Measurements from ENCODE around the gene CPS1. TPM values are rescaled to one million over a fixed set of nuclear protein-coding genes. Genes with fewer than 3 reads are reported as not detected.

CPS1 gene
- total RNA-seq, 2 donors from 2014 or later, result 2.9 to 4.9 TPM

DNA sequence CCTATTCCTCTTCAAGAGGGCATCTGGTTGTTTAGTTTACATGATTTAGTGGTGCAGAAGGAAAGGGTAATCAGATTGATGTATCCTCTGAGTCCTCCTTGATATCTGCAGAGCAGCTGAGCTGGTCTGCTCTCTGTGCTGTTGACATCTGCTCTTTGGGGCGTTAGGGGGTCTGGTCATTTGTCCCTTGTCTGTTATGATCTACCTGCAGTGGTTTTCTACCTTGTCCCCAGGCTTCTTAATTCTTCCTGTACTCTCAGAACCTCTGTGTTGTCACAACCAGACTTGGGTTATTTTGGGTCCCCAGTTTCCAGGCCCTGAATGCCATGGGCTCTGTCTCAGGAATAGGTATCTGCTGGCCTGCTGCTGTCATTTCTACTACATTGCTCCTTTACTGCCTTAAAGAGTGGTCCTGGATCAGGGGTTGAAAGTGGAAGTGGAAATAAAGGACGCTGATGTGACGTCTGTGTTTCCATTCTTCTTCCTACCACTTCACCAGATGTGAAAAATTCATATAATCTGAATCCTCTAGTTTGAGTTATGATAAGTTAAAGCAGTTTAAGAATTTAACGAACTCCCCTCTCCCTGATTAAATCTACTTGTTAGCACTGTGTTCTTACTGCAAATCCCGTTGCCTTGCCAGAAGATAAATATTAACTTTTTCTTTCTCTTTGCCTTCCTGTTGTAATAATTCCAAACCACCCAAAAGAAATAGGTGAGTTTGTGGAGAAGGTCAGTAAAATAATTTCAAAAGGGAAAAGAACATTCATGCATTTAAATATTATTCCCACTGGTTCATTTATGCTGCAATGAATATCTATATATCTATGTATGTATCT lies 16.6 kb upstream of the CPS1 start:
- peak; percentile 33 for ATAC-seq
- Histone ChIP-seq H3K4me3 (no peak overlapping the region), H3K4me1 (peaks cover 42% of the 10 kb centered on the region), H3K27ac (peak overlapping the region; percentile 54 to 68 (median 58)), H3K36me3 (replicated peaks in 1 of 2; ENCODE audit: insufficient read depth in 1 of 2, low read depth in 2 of 2) (no peaks in the 10 kb centered on the region), H3K27me3 (no peaks in the 10 kb centered on the region), H3K9me3 (no peaks in the 10 kb centered on the region)
- no peak for DNase-seq
- intact Hi-C loops (cut with DNase I), result no loop called here
- WGBS, 2 donors, result 24 to 25% methylated on average over 5 of the region's 5 CpGs
- TF ChIP-seq, protein P1, sequence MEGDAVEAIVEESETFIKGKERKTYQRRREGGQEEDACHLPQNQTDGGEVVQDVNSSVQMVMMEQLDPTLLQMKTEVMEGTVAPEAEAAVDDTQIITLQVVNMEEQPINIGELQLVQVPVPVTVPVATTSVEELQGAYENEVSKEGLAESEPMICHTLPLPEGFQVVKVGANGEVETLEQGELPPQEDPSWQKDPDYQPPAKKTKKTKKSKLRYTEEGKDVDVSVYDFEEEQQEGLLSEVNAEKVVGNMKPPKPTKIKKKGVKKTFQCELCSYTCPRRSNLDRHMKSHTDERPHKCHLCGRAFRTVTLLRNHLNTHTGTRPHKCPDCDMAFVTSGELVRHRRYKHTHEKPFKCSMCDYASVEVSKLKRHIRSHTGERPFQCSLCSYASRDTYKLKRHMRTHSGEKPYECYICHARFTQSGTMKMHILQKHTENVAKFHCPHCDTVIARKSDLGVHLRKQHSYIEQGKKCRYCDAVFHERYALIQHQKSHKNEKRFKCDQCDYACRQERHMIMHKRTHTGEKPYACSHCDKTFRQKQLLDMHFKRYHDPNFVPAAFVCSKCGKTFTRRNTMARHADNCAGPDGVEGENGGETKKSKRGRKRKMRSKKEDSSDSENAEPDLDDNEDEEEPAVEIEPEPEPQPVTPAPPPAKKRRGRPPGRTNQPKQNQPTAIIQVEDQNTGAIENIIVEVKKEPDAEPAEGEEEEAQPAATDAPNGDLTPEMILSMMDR (IDR thresholded peaks at IDR 0.05), result no peak
- TF ChIP-seq POLR2A (IDR thresholded peaks at IDR 0.05), result no peak

DNA sequence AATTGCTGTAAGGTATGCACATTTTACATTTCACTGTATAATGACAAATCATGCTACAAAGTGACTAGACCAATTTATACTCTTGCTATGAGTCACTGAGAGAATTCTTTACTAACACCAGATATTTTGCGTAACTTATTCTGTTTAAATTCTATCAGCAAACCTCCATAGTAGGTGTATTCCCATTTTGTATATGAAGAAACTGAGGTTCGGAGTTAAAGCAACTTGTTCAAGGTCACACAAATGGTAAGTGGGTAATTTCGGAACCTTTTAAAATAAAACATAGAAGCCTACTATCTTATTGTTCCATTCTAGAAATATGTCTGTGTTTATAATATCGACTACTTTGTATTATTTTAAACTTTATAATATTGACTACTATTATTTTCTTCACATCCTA lies 15.9 kb upstream of the CPS1 start:
- intact Hi-C loops (cut with DNase I), result no loop called here
- TF ChIP-seq, protein P1 (IDR thresholded peaks at IDR 0.05), result no peak
- TF ChIP-seq POLR2A (IDR thresholded peaks at IDR 0.05), result no peak
- H3K4me1 ChIP-seq, result peaks cover 42% of the 10 kb centered on the region
- H3K27ac ChIP-seq, result peak overlapping the region in 2 of 4 donors; percentile 61 to 68
- WGBS, 2 donors, result 90% methylated on average over 4 of the region's 4 CpGs
- no peaks in the 10 kb centered on the region for H3K27me3 ChIP-seq
- H3K4me3 ChIP-seq, result no peak overlapping the region
- H3K36me3 ChIP-seq (replicated peaks in 1 of 2; ENCODE audit: insufficient read depth in 1 of 2, low read depth in 2 of 2), result no peaks in the 10 kb centered on the region
- H3K9me3 ChIP-seq, result no peaks in the 10 kb centered on the region
- DNase-seq (no peak), ATAC-seq (no peak)

DNA sequence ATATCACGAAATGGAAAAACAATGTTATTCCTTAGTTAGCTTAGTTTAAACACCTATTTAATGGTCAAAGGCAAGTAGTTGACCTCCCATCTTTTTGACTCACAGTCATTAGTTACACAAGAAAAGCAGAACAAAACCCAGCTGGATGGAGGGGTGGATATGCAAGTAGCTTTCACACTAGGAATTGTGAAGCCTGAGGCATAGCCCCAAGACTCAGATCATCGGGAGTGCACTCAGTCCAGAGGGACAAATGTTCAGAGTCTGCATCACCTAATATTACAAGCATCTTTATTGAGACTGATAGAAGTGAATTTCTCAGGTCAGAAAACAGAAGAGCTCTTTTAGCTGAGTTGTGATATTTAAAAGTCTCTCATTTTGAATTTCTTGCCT lies 15.5 kb upstream of the CPS1 start:
- H3K4me1 ChIP-seq, result peaks cover 42% of the 10 kb centered on the region
- H3K4me3 ChIP-seq, result no peak overlapping the region
- ATAC-seq (no peak), DNase-seq (no peak)
- TF ChIP-seq POLR2A (IDR thresholded peaks at IDR 0.05), result no peak
- TF ChIP-seq, protein P1 (IDR thresholded peaks at IDR 0.05), result no peak
- intact Hi-C loops (cut with DNase I), result no loop called here
- WGBS, 2 donors, result 65 to 78% methylated on average over 2 of the region's 2 CpGs
- H3K27ac ChIP-seq, result peak overlapping the region in 3 of 4 donors; percentile 6 to 68 (median 15)
- no peaks in the 10 kb centered on the region for H3K36me3 ChIP-seq (replicated peaks in 1 of 2; ENCODE audit: insufficient read depth in 1 of 2, low read depth in 2 of 2)
- H3K27me3 ChIP-seq, result no peaks in the 10 kb centered on the region
- H3K9me3 ChIP-seq, result no peaks in the 10 kb centered on the region

DNA sequence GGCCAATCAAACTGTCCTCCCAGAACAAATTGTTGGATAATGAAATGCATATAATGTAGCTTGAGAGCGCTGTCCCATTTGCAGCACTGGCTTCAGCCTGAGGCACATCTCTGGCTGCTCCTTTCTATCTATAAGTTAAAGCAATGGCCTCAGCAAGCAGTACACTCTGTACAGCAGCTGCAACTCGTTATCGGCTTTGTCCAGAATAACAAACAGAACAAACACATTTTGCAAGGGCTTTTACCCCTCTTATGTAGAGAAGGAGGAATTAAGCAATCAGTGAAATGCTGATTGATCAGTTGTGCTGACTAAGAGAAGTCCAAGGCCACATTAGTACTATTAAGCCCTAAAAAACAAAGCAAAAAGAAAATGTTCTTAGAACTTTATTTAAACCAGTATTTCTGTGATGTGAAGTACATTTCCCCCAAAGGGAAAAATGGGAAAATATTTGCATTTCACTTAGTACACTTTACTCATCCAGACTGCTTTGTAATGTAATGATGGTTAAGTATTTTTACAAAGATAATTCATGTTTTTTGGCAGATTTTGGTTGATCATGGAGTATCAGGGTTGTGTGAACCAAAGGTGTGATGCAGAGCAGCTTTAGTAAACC lies 15.0 kb upstream of the CPS1 start:
- Histone ChIP-seq H3K36me3 (replicated peaks in 1 of 2; ENCODE audit: insufficient read depth in 1 of 2, low read depth in 2 of 2) (no peaks in the 10 kb centered on the region), H3K27me3 (no peaks in the 10 kb centered on the region), H3K4me1 (peaks cover 42% of the 10 kb centered on the region), H3K9me3 (no peaks in the 10 kb centered on the region), H3K4me3 (no peak overlapping the region), H3K27ac (peak overlapping the region in 3 of 4 donors; percentile 6 to 68 (median 15))
- TF ChIP-seq, protein P1 (IDR thresholded peaks at IDR 0.05), result no peak
- no peak for TF ChIP-seq POLR2A (IDR thresholded peaks at IDR 0.05)
- peak in 3 of 4 donors; percentile 39 to 52 (median 41) for DNase-seq
- intact Hi-C loops (cut with DNase I), result no loop called here
- 28 to 38% methylated on average over 3 of the region's 3 CpGs for WGBS, 2 donors
- peak; percentile 83 for ATAC-seq
